Heart right ventricle (tissue), 16 donors: ENCODE data around the gene ELL. TPM values are rescaled to one million over a fixed set of nuclear protein-coding genes. Genes with fewer than 3 reads are reported as not detected.

Experiments used
- ATAC-seq, 8 donors: fragments of 200-7000 bp; cut with Tn5 transposase; one replicate each; pipeline ENCODE4 v1.9.1; 2020; ENCODE audit warnings: mild to moderate bottlenecking in 8 of 8, moderate library complexity in 8 of 8, moderate number of reproducible peaks in 1 of 8
- DNase-seq, 2 donors: peaks; one replicate each; pipeline ENCODE4 v3.0.0-alpha.2; 2020
- H3K27ac ChIP-seq, 10 donors: fragments of 200-600 bp; sonication (generic) in 2 of 10; one replicate each; pipeline versions ENCODE4 v1.5.0 to v1.8.0; 2020 to 2022; ENCODE audit warnings: mild to moderate bottlenecking in 3 of 10
- H3K27me3 ChIP-seq, 7 donors: fragments of 200-600 bp; one replicate each; pipeline ENCODE4 v1.8.0; 2021 to 2022; ENCODE audit warnings: mild to moderate bottlenecking in 2 of 7
- H3K36me3 ChIP-seq, 9 donors: fragments of 200-600 bp; sonication (generic) in 1 of 9; one replicate each; pipeline versions ENCODE4 v1.5.0 to v1.8.0; 2020 to 2022; ENCODE audit warnings: mild to moderate bottlenecking in 2 of 9
- H3K4me1 ChIP-seq, 9 donors: fragments of 200-600 bp; sonication (generic) in 1 of 9; one replicate each; pipeline versions ENCODE4 v1.5.0 to v1.8.0; 2020 to 2022; ENCODE audit warnings: mild to moderate bottlenecking in 4 of 9
- H3K4me3 ChIP-seq, 10 donors: fragments of 200-600 bp; sonication (generic) in 2 of 10; one replicate each; pipeline versions ENCODE4 v1.5.0 to v1.8.0; 2020 to 2022; ENCODE audit warnings: mild to moderate bottlenecking in 7 of 10, moderate library complexity in 2 of 10
- H3K9me3 ChIP-seq, 11 donors: fragments of 200-600 bp in 10 of 11; sonication (generic) in 2 of 11; one replicate each; pipeline versions ENCODE4 v1.5.0 to v1.8.0; 2013 to 2022; ENCODE audit warnings: mild to moderate bottlenecking in 2 of 11, control low read depth in 1 of 11, moderate library complexity in 1 of 11
- WGBS, 2 donors: extraction: QIAGEN DNeasy Blood & Tissue Kit; methylation state at CpG; one replicate each; pipeline ENCODE4 v1.1.7; 2013; ENCODE audit warnings: inconsistent platforms in 1 of 2; 5-methylcytosine and 5-hydroxymethylcytosine counted together
- intact Hi-C, 10 donors: fragments of 100-400 bp; cut with DNase I; formaldehyde crosslinking; loops; one replicate each; pipeline versions ENCODE4 v1.11.1 to v1.14.2; 2022
- polyA plus RNA-seq, 2 donors: library from polyadenylated mRNA; stranded (reverse); fragments of 200-250 nt; gene quantifications; one replicate each; pipeline ENCODE4 v1.2.3, GENCODE V29; 2013
- total RNA-seq, 10 donors: library from RNA; stranded (reverse); fragmentation: NEBNext Ultra II Directional in 3 of 10; extraction: Animal tissue kit (Norgen Biotek cat#: 25700) in 3 of 10; gene quantifications; one replicate each; pipeline versions ENCODE4 v1.2.1 to v1.2.4, GENCODE V29; 2021 to 2023
- TF ChIP-seq, protein P1 (sequence below), 9 donors: fragments of 200-600 bp; sonication (generic) in 2 of 9; IDR thresholded peaks; one replicate each; pipeline versions ENCODE4 v1.5.0 to v1.8.0; 2021 to 2022; ENCODE audit warnings: antibody characterized with exemption in 9 of 9, mild to moderate bottlenecking in 5 of 9, moderate library complexity in 1 of 9
- donor health status: Arrhythmogenic right ventricular cardiomyopathy.
- donor health status: ischemic (EF 13 %, LVEDD 7.1; RV severe dilation, severe dysfunction).
- donor health status: healthy with polysubstance abuse.
- donor health status: DM: no; HTN: yes; CAD: no.
- donor health status: DM: no; HTN: no; CAD: no.
- donor health status: ischemic (EF 25% LVEDD 6.9; RV normal size, moderate dysfunction).
- donor health status: ischemic (EF 25% LVEDD 5.7; RV mildly dilated, moderate dysfunction).
- donor health status: healthy.
- donor health status: DM: yes; HTN: yes; CAD: no.
- donor health status: Ischemic cardiomyopathy.
- donor health status: ischemic (EF 35%, LVEDD 5.7; RV mildly dilated, moderate dysfunction).
- donor health status: nonischemic (EF 11% LVEDD 7.7; RV severe dilation, severe dysfunction).
- donor health status: DM: yes; HTN: yes; CAD: no.
- donor health status: PGD.
- donor health status: ischemic (EF 29% LVEDD 5.4; RV normal size, mild dysfunction).
- donor health status: nonischemic (EF 23%, LVEDD 6.1; RV moderate dilation, normal function).

Gene ELL
- total and polyA plus RNA-seq, 12 donors = 4.0 to 13.1 (median 6.8) TPM

DNA sequence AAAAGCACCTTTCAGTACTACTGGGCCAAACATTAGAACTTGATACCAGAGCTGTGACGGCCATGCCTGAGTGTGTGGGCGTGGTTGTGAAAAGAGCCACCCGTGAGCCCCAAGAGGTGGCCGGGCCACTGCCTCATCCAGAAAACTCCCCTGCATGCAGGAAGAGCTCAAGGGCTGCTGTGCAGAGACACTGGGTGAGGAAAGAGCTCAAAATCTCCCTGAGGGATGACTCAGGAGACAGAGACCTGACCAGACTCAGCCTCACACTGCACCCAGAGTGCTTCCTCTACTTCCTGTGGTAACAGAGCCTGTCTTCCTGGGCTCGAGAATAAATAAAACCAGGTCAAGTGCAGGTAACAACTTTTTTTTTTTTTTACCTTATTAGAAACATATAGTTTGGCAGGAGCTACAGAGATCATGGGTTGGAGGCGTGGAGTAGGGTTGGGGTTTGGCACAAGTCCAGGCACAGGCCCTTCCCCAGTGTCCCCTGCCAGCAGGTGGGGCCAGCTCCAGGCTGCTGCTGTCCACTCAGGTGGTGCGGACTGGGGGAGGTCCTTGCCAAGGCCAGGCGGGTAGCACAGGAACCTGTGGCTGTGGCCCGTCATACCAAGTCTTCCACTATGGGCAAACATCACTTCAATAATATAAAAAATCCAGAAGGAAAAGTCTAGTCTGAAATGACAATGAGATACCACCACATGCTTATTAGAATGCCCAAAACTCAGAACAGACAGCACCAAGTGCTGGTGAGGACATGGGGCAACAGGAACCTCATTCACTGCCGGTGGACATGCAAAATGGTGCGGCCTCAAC, 25.5 kb downstream of the ELL start:
- peak overlapping the region in 1 of 10 donors; percentile 76 for H3K27ac ChIP-seq
- no peaks in the 10 kb centered on the region for H3K27me3 ChIP-seq
- intact Hi-C loops = no loop called here
- ATAC-seq (no peak), DNase-seq (peak in 1 of 2 donors; percentile 35)
- H3K36me3 ChIP-seq = no peaks in the 10 kb centered on the region
- no peak overlapping the region for H3K4me3 ChIP-seq
- TF ChIP-seq, protein P1, sequence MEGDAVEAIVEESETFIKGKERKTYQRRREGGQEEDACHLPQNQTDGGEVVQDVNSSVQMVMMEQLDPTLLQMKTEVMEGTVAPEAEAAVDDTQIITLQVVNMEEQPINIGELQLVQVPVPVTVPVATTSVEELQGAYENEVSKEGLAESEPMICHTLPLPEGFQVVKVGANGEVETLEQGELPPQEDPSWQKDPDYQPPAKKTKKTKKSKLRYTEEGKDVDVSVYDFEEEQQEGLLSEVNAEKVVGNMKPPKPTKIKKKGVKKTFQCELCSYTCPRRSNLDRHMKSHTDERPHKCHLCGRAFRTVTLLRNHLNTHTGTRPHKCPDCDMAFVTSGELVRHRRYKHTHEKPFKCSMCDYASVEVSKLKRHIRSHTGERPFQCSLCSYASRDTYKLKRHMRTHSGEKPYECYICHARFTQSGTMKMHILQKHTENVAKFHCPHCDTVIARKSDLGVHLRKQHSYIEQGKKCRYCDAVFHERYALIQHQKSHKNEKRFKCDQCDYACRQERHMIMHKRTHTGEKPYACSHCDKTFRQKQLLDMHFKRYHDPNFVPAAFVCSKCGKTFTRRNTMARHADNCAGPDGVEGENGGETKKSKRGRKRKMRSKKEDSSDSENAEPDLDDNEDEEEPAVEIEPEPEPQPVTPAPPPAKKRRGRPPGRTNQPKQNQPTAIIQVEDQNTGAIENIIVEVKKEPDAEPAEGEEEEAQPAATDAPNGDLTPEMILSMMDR (IDR thresholded peaks at IDR 0.05) = no peak
- WGBS, 2 donors = 64 to 72% methylated on average over 11 of the region's 11 CpGs
- peaks cover 32 to 99% (median 88%) of the 10 kb centered on the region in 9 donors for H3K4me1 ChIP-seq
- no peaks in the 10 kb centered on the region for H3K9me3 ChIP-seq

DNA sequence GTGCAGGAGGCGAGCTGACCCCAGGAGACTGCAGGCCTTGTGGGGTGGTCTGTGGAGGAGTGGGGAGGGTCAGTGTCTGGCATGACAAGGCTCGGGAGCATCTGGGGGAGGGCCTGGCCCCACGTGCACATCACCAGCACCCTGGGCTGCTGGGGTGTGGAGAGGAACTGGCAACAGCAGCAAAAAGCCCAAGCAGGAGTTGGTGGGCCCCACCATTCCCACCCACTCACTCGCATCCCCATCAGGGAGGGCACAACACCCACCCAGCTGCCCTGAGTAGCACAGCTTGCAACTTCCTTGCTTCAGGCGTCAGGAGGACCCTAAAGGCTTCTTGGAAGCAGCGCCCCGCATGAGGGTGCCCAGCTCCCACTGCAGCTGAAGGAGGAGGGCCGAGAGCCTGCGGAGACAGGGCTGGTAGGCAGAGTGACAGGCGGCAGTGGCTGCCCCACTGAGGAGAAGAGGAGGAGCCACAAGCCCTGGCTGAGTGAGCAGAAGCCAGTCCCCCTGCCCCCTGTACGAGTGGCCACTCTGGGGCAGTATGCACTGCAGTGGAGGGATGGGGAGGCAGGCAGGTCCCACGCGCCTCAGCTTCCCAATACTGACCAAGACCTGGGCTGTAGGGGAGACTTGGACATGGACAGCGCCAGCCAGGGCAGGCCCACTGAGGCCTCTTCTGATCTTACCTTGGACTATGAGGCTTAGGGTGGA, 26.5 kb downstream of the ELL start:
- ATAC-seq (peak in 2 of 8 donors; percentile 1 to 5), DNase-seq (no peak)
- Histone ChIP-seq H3K9me3 (no peaks in the 10 kb centered on the region), H3K27ac (peak overlapping the region in 1 of 10 donors; percentile 76), H3K4me1 (peaks cover 23 to 90% (median 78%) of the 10 kb centered on the region in 9 donors), H3K27me3 (no peaks in the 10 kb centered on the region), H3K4me3 (no peak overlapping the region), H3K36me3 (no peaks in the 10 kb centered on the region)
- intact Hi-C loops = no loop called here
- 87 to 92% methylated on average over 14 of the region's 14 CpGs for WGBS, 2 donors
- TF ChIP-seq, protein P1 (IDR thresholded peaks at IDR 0.05) = no peak

DNA sequence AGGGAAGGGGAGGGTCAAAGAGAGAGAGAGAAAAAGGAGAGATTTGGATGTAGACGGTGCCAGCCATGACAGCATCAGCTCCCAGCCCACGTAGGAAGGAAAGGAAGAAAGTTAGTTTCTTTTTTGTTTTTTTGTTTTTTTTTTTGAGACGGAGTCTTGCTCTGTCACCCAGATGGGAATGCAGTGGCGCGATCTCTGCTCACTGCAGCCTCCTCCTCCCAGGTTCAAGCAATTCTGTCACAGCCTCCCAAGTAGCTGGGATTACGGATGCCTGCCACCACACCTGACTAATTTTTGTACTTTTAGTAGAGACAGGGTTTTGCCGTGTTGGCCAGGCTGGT, 27.6 kb downstream of the ELL start:
- intact Hi-C loops = no loop called here
- ATAC-seq (peak in 4 of 8 donors; percentile 13 to 29 (median 16)), DNase-seq (no peak)
- H3K27ac ChIP-seq = peak overlapping the region in 6 of 10 donors; percentile 21 to 76 (median 46)
- H3K27me3 ChIP-seq = no peaks in the 10 kb centered on the region
- TF ChIP-seq, protein P1 (IDR thresholded peaks at IDR 0.05) = no peak
- no peaks in the 10 kb centered on the region for H3K36me3 ChIP-seq
- no peaks in the 10 kb centered on the region for H3K9me3 ChIP-seq
- no peak overlapping the region for H3K4me3 ChIP-seq
- H3K4me1 ChIP-seq = peaks cover 15 to 87% (median 70%) of the 10 kb centered on the region in 9 donors
- 57 to 62% methylated on average over 7 of the region's 7 CpGs for WGBS, 2 donors

DNA sequence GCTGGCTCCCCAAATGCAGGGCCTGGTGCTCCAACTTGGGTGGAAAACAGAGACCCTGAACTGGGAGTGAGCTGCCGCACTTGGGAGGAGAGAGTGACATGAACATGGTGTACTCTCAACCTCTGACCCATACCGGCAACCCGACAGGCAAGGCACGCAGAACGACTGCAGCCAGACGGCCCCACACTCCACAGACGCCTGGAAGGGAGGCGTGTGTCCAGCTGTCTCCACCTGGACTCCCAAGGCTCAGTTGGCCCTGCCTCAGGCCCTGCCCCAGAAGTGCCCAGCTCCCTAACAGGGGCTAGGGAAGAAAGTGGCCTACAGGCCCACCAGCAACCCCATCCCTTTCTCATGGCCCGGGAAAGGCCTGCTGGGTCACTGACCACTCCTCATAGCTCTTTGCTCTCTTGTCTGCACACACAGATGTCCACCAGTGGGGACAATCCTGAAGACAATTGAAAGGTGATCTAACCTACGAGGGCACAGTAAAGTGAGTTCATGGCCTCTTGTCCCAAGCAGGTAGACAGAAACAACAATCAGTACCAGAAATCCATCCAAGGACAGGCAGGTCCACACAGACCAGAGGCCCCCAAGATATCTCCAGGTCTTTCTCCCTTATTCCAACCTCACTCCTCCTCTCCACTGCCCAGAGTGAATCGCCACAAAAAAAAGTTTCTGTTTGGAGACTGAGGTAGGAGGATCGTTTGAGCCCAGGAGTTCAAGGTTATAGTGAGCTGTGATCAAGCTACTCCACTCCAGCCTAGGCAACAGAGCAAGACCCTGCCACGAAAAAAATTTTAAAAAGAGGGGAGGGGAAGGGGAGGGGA, 28.2 kb downstream of the ELL start:
- WGBS, 2 donors = 75 to 84% methylated on average over 13 of the region's 13 CpGs
- no peak overlapping the region for H3K4me3 ChIP-seq
- H3K4me1 ChIP-seq = peaks cover 18 to 87% (median 70%) of the 10 kb centered on the region in 9 donors
- H3K9me3 ChIP-seq = no peaks in the 10 kb centered on the region
- H3K36me3 ChIP-seq = no peaks in the 10 kb centered on the region
- H3K27me3 ChIP-seq = no peaks in the 10 kb centered on the region
- intact Hi-C loops = no loop called here
- ATAC-seq = peak in 5 of 8 donors; percentile 15 to 45 (median 42)
- TF ChIP-seq, protein P1 (IDR thresholded peaks at IDR 0.05) = no peak
- H3K27ac ChIP-seq = peak overlapping the region in 8 of 10 donors; percentile 18 to 76 (median 58)
- DNase-seq = no peak
